ENCODE data around the gene RAB3B.

Gene RAB3B

GRCh38 chr1:51958824-51959223, 31.7 kb downstream of the RAB3B start:
- no peak for TF ChIP-seq CTCF (IDR thresholded peaks at IDR 0.05; ENCODE audit: low read depth, low read length)
- DNase-seq (ENCODE audit: extremely low read depth, low read depth), result no peak

GRCh38 chr1:51957618-51958017, 32.9 kb downstream of the RAB3B start:
- no peak for DNase-seq (ENCODE audit: extremely low read depth, low read depth)

GRCh38 chr1:51956528-51957509, 33.7 kb downstream of the RAB3B start:
- no peak for DNase-seq (ENCODE audit: extremely low read depth, low read depth)
- no peak for TF ChIP-seq CTCF (IDR thresholded peaks at IDR 0.05; ENCODE audit: low read depth, low read length)

More at GRCh38 chr1:51957618-51958017, 32.9 kb downstream of the RAB3B start:
- TF ChIP-seq CTCF (IDR thresholded peaks at IDR 0.05; ENCODE audit: low read depth, low read length), result no peak

GRCh38 chr1:51955797-51956527, 34.5 kb downstream of the RAB3B start:
- no peak for TF ChIP-seq CTCF (IDR thresholded peaks at IDR 0.05; ENCODE audit: low read depth, low read length)
- no peak for DNase-seq (ENCODE audit: extremely low read depth, low read depth)

- no peak for DNase-seq (ENCODE audit: extremely low read depth, low read depth)
- no peak for TF ChIP-seq CTCF (IDR thresholded peaks at IDR 0.05; ENCODE audit: low read depth, low read length)
These were observed 35.7 kb downstream of the RAB3B start for GRCh38 chr1:51954783-51955182.

- no peak for TF ChIP-seq CTCF (IDR thresholded peaks at IDR 0.05; ENCODE audit: low read depth, low read length)
- no peak for DNase-seq (ENCODE audit: extremely low read depth, low read depth)
These were observed 37.4 kb downstream of the RAB3B start for GRCh38 chr1:51953079-51953478.

GRCh38 chr1:51952638-51953037, 37.9 kb downstream of the RAB3B start:
- TF ChIP-seq CTCF (IDR thresholded peaks at IDR 0.05; ENCODE audit: low read depth, low read length), result no peak
- no peak for DNase-seq (ENCODE audit: extremely low read depth, low read depth)

Data from AG09319 (cell line).